ENCODE results near the gene STX16.
A peak's percentile ranks its signal among the peaks of the same experiment; 100 is the strongest.

The STX16 gene

DNA sequence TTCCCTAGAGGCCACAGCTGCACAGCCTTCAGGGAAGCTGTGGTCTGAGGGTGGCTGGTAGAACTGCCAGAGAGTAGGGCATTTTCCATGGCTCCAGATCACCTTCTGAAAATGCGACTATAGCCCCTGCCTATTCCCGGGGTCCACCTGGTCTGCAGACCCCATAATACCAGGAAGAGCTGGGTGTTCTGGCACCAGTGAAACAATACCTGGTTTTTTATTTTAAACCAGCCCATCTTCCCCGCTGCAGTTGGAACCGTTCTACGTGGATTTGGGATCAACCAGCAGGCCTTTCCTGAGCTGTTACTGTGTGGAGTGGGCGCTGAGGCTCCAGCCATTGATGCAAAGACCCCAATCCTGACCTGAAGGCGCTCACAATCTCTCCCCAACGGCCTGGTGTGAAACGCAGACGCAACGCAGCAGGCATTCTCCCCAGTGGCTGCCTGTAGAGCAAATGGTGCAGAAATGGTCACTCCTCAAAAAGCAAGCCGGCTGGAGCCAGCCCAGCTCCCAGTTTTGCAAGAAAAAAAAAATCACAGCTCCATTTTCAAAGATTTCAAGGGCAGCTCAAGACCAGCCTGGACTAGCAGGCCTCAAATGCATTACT is 52.8 kb downstream of the STX16 start:
- TF ChIP-seq, protein P1, sequence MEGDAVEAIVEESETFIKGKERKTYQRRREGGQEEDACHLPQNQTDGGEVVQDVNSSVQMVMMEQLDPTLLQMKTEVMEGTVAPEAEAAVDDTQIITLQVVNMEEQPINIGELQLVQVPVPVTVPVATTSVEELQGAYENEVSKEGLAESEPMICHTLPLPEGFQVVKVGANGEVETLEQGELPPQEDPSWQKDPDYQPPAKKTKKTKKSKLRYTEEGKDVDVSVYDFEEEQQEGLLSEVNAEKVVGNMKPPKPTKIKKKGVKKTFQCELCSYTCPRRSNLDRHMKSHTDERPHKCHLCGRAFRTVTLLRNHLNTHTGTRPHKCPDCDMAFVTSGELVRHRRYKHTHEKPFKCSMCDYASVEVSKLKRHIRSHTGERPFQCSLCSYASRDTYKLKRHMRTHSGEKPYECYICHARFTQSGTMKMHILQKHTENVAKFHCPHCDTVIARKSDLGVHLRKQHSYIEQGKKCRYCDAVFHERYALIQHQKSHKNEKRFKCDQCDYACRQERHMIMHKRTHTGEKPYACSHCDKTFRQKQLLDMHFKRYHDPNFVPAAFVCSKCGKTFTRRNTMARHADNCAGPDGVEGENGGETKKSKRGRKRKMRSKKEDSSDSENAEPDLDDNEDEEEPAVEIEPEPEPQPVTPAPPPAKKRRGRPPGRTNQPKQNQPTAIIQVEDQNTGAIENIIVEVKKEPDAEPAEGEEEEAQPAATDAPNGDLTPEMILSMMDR (IDR thresholded peaks at IDR 0.05), result no peak
- Histone ChIP-seq H3K27ac (no peak overlapping the region), H3K4me3 (no peak overlapping the region)
- DNase-seq (ENCODE audit: low spot score), result no peak

DNA sequence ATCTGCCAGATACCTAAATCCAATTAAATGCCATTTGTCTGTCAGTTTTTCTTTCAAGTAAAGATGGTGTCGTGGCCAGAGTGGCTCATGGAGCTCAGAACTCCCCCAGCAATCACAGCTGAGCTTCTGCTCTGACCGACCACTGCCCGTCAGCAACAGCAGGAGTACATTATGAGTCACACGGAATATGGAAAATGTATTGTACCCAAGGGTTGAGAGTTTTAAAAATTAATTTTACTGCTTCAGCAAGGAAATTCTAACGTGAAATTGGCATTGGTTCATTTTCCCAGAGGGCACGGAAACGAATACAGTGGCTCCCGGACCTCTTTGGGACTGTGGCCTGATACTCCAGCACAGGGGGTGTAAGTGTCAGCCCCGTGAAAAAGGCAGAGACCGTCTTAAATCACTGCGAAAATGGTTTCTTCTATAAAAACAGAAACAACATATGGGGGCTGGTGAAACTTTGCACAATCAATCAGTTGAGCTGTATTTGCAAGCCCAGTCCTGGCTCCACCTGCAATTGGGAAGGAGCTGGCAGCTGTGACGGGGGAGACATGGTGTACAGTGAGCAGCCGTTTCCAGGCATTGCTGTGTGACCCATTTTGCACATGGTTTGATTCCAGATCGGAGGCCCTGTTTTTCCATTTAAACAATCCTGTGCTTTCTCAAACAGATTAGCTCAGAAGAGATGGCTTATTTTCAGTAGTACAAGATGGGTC is 54.3 kb downstream of the STX16 start:
- no peak for DNase-seq (ENCODE audit: low spot score)
- TF ChIP-seq, protein P1 (IDR thresholded peaks at IDR 0.05), result no peak
- no peak overlapping the region for H3K27ac ChIP-seq
- H3K4me3 ChIP-seq, result no peak overlapping the region

DNA sequence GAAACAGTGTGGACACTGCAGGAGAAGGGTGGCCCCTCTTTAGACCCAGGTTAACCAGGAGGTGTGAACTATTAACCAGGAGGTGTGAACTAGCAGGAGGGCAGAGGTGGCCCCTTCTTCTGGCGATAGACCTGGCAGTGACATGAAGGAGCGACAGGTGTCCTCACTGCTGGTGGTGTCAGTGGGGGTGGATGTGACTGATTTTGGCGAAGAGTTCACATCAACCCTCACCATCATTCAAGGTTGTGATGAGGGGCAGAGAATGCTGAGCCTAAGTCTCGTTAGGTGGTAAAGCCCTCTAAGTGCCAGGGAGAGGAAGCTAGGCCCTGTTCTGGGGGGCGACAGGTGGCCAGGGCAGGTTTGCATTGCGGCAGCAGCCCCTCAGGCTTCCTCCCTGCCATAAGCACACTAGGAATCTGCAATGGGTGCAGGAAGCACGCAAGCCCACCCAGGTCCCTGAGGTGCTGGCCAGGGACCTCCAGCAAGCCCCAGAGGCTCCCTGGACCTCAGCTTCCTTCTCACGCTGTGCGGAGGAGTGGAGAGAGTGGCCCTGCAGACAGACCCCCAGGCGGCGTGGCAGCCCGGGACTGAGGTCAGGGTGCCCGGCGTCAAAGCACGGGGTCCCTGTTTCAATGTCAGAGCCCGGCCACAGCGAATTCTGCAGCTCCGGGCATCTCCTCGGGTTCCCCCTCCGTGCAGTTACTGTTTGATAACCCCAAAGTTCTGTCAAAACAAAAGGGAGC is 55.2 kb downstream of the STX16 start:
- no peak overlapping the region for H3K27ac ChIP-seq
- no peak for DNase-seq (ENCODE audit: low spot score)
- H3K4me3 ChIP-seq, result no peak overlapping the region
- TF ChIP-seq, protein P1 (IDR thresholded peaks at IDR 0.05), result no peak

DNA sequence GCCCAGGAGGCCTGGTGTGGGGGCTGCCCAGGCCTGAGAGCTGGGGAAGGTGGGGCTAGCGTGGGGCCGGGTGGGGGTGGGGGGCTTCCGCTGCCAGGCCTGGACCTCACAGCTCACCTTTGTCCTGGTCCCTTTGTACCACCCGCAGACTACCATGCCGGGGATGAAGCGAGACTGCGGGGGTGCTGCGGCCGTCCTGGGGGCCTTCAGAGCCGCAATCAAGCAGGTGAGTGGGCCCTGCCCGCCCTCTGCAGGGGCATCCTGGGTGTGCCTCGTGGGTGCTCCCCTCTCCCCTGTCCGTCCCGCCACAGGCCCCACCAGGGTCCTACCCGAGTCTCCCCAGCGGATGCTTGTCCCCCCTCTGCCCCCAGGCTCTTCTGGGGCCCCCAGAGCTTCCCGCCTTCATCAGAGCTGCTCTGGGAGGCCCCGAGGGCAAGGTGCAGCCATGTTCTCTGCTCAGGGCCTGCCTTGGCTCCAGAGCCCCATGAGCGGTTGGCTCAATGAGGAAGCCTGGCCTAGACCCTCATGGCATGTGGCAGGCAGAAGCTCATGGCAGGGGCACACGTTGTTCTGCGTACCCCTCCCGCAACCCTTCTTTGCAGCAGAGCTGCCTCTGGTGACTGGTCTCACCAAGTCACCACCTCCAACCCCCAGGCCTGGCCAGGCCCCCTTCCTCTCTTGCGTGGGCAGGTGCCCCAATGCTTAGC is 56.0 kb downstream of the STX16 start:
- H3K4me3 ChIP-seq, result no peak overlapping the region
- TF ChIP-seq, protein P1 (IDR thresholded peaks at IDR 0.05), result no peak
- no peak overlapping the region for H3K27ac ChIP-seq
- DNase-seq (ENCODE audit: low spot score), result no peak

GRCh38 chr20:58707770-58708169 is 56.7 kb downstream of the STX16 start:
- H3K4me3 ChIP-seq, result no peak overlapping the region
- TF ChIP-seq, protein P1 (IDR thresholded peaks at IDR 0.05), result no peak
- DNase-seq (ENCODE audit: low spot score), result no peak
- H3K27ac ChIP-seq, result no peak overlapping the region

DNA sequence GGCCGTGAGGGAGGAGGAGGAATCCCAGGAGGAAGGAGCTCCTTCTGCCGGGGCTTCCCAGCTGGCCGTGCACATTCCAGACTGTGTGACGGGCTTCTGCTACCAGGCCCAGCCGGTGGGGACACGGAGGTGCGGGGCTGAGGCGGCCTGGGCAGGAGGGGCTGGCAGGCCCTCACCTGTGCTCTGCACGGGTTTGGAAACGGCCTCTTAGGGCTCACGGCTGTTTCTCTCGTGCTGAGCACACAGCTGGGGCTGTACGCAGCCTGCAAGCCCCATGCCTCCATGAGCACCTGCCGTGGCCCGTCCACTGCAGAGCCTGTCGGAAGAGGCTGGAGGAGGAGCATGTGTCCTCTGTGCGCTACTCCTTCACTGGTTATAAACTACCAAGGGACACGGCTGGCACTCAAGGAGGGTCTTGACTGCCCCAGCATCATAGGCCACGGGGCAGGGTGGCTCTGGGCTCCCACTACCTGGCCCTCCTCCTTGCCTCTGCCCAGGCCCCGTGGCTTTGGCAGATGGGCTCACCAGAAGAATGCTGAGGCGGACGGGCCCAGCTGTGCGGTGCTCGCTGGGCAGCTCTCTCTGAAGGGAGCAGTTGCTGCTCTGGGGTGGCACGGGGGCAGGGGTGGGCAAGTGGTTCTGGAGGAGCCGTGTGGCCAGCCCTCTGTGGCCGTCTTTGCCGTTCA is 57.3 kb downstream of the STX16 start:
- TF ChIP-seq, protein P1 (IDR thresholded peaks at IDR 0.05), result no peak
- DNase-seq (ENCODE audit: low spot score), result peak; percentile 66
- no peak overlapping the region for H3K4me3 ChIP-seq
- no peak overlapping the region for H3K27ac ChIP-seq

Data from coronary artery (tissue), 2 donors.